HG02852 (cell line): Measurements from ENCODE around the gene ITGB1.
"Not testable (repeated sequence)": the region's sequence is repeated elsewhere in the genome, so short reads cannot be mapped to it uniquely, and the experiment has no call there.

Source experiments
- ATAC-seq: cut with Tn5 transposase; IDR thresholded peaks from one replicate; pipeline ENCODE4 v1.9.1; 2021; ENCODE audit warnings: mild to moderate bottlenecking, moderate library complexity; ENCODE audit not compliant: unreplicated experiment

The ITGB1 gene

DNA sequence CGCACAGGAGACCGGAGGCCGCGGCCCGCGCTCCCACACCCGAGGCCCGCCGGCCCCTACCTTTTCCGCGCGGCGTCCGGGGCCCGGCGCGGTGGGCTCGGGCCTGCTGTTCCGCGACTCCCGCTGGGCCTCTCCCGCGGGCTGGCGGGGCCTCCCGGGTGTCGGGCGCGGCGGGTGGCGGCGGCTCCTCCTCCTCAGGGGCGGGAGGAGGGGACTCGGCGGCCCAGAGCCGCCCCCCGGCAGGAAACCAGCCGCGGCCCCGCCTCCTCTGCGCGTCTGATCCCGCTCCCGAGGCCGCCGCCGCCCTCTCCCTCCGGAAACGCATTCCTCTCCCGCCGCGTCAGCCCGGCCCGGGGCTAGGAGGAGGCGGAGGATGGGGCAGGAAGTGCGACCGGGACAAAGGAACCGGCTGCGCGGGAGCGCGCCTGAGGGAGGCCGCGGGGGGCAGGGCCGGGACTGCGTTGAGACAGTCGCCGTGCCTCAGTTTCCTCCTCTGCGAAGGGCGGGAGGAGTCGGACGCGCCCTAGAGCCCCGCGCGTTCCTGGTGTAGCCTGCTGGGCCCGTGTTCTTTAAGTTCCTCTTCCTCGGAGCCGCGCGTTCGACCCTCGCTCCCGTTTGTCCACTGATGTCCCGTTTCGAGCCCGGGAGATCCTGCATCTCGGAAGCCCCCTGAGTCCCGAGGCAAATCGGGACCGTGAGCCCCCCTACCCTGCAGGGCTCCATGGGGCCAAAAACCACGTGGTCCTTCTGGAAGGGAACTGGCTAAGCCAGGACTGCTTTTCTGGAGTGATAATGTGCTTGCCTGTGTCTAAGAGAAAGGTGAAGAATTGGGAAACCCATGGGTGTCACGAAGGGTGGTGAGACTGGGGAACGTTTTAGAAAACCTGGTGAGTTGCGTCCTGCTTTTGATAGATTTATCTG lies at the start of gene ITGB1:
ITGB1 (minus strand) TSS at position 146 of the 921 bp plus-strand sequence. CDS start 22,672 bp downstream, outside the sequence.
- peak; percentile 77 for ATAC-seq

DNA sequence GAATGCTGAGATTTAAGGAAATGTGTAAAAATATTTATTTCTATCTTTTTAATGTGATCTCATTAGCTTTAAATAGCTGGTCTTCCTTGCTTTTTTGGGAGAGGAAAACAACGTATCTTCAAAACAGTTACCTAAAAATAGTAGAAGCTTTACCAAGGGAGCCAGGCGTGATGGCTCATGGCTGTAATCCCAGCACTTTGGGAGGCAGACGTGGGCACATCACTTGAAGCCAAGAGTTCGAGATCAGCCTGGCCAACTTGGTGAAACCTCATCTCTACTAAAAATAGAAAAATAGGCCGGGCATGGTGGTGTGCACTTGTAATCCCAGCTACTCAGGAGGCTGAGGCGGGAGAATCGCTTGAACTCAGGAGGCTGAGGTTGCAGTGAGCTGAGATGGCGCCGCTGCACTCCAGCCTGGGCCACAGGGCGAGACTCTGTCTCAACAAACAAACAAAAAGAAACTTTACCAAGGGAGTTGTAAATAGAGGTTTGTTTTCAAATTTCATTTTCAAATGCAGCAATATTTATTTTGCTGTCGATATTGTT lies 48.4 kb upstream of the ITGB1 start:
- ATAC-seq: no peak

DNA sequence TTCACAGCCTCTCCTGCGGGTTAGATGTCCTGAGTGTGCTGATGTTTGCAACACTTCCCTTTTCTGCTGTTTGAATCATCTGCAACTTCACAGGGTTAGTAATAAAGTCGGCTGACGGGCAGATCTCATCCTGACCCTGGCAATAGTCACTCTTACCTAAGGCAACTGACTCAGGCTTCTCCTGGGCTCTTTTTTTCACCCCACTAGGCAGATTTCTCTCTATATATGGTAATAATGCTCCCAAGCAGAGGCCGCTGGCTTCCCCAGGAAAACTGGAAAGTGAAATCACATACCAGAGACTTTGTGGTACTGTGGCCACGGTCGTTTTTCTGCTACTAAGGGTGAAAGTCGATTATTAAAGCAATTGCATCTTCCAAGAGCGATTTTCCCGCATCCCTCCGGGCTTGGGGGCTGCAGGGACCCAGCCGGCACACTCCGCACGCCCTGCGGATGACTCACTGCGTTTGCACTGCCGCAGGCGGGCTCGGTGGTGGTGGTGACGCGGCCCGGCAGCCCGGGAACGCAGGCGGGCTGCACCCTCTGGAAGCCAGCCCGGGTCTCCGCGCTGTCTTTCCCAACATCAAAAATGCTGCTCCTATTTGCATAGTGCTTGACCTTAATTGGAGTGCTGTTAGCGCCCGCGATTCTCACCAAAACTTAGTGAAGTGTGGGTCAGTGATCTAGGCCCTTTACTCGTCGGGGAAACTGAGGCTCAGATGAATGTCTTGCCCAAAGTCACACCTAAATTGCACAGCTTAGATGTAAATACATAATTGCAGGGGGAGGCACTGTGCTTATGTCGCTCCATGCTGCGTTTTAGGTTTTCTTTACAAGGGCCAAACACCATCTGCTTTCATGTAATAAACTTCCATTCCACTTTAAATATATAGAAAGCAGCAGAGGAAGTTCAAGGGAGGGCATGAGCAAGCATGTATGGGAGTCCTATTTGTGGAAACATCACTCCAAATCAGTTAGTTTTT lies 47.6 kb upstream of the ITGB1 start:
- ATAC-seq: peak; percentile 66

DNA sequence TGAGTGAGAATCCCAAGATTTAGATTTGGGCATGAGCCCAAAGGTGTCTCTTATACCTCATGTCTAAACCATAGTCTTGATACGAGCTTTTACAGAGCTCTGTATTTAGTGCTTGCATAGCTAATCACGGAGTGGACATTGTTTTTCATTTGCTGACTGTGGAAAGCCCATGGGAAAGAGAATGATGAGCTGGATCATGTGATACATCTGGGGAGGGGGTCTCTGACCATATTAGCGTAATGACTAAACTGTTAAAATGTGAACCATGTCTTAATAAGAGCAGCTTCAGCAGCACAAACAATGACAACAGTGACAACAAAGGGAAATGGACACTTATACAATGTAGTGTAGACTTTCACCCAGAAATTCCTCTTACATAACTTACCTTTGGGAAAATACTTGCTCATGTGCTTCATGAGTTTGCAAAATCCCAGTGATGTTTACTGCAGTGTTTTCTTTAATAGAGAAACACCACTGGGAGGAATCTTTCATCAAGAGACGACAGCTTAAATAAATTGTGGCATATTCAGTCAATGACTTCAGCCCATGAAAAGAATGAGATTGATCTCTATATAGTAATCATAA lies 44.0 kb upstream of the ITGB1 start:
- ATAC-seq: no peak

DNA sequence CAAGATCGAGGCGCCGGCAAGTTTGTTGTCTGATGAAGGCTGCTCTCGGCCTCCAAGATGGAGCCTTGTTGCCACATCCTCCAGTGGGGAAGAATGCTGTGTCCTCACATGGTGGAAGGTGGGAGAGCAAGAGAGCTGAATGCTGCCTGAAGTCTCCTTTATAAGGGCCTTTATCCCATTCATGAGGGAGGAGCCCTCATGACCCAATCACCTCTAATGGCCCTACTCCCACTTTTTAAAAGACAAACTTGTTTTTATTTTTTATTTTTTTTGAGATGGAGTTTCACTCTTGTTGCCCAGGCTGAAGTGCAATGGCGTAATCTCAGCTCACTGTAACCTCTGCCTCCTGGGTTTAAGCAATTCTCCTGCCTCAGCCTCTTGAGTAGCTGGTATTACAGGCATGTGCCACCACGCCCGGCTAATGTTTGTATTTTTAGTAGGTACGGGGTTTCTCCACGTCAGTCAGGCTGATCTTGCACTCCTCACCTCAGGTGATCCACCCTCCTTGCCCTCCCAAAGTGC lies 40.1 kb upstream of the ITGB1 start:
- ATAC-seq: not testable (repeated sequence)

DNA sequence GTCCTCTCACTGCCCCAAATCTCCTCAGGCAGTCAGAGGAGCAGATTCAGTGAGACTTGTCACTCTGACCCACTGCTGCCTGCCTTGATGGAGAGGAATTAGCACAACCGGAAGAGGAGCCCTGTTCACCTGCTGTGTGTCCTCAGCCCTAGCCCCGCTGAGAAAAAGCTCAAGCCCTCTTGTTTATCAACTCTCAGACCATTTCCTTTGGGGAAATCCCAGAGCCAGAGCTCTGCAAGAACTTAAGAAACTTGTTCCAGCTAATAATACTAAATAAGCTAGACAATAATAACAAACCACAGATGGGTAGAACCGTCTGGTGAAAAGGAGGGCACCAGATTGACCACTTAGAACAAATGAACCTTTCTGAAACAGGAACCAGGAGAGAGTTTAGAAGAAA lies 37.7 kb upstream of the ITGB1 start:
- peak; percentile 77 for ATAC-seq

DNA sequence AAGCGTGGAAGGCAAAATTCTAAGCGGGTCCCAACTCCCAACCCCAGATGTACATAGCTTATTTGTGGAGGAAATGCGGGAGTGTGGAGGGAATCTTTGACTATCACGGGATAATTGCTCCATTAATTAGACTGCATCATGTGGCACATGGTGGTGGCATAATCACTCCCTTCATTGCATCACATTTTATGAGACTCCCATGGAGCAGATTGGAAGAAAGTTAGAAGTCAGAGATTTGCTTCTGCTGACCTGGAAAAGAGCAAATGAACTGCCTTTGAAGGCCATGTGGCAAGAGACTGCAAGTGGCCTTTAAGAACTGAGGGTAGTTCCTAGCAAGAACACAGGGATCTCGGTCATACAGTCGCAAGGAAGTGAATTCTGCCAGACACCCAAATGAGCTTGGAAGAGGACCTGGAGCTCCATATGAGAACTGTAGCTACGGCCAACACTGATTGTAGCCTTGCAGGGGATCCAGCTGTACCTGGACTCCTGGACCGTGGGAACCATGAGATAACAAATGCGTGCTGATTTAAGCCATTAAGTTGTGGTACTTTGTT lies 37.1 kb upstream of the ITGB1 start:
- no peak for ATAC-seq

DNA sequence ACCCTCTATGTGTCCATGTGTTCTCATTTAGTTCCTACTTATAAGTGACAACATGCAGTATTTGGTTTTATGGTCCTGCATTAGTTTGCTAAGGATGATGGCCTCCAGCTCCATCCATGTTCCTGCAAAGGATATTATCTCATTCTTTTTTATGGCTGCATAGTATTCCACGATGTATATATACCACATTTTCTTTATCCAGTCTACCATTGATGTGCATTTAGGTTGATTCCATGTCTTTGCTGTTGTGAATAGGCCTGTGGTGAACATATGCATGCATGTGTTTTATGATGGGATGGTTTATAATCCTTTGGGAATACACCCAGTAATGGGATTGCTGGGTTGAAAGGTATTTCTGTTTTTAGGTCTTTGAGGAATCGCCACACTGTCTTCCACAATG lies 36.6 kb upstream of the ITGB1 start:
- ATAC-seq: not testable (repeated sequence)

DNA sequence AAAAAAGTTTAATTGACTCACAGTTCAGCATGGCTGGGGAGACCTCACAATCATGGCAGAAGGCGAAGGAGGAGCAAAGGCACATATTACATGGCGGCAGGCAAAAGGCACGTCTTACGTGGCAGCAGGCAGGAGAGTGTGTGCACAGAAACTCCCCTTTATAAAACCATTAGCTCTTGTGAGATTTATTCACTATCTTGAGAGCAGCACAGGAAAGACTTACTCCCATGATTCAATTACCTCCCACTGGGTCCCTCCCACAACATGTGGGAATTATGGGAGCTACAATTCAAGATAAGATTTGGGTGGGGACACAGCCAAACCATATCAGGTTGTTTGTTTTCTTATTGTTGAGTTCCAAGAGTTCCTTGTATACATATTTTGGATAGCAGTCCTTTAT lies 34.3 kb upstream of the ITGB1 start:
- ATAC-seq: not testable (repeated sequence)

DNA sequence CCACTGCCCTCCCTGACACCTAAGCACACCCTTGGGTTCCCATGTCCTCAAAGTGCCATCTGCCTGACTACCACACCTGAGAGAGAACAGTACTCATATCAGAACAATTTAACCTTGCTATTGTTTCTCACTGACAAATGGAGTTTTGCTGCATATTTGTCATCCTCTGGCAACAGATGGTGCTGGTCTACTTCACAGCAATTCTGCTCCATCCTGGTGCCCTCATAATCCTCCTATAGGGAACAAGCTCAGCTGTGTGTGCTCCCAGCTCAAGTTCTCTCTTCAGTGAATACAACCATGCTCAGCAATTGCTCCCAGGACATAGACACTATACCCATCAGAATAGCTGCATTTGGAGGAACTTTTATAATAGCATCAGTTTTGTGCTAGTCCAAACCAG lies 32.8 kb upstream of the ITGB1 start:
- ATAC-seq: no peak

DNA sequence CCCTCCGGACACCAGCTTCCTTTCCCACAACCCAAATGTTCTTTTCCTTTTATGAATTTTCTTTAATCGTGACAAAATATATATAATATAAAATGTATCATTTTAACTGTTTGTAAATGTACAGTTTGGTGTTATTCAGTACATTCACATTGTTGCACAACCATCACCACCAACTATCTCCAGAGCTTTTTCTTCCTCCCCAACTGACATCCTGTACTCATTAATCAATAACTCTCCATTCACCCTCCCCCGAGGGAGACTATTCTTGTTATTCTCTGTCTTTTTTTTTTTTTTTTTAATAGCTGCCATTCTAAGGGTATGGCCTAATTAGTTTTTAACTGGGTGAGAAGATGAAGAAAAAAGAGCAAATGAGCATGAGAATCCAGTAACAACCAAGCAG lies 30.6 kb upstream of the ITGB1 start:
- no peak for ATAC-seq

DNA sequence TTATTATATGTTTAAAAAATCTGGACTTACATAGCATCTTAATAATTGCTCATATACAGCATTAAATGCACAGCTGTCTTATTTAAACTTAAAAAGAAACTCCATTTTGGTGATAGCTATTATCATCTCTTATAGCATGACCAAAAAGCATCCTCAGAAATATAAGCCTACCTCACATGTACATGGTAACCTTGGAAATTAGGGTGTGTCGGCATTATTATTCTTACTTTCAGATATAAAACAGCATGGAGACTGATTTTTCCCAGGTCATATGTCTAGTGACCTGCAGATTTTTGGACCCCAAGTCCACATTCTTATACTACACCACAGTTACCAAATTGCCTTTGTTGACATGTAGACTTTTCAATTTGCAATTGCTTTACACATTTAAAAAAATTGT lies 29.1 kb upstream of the ITGB1 start:
- no peak for ATAC-seq

DNA sequence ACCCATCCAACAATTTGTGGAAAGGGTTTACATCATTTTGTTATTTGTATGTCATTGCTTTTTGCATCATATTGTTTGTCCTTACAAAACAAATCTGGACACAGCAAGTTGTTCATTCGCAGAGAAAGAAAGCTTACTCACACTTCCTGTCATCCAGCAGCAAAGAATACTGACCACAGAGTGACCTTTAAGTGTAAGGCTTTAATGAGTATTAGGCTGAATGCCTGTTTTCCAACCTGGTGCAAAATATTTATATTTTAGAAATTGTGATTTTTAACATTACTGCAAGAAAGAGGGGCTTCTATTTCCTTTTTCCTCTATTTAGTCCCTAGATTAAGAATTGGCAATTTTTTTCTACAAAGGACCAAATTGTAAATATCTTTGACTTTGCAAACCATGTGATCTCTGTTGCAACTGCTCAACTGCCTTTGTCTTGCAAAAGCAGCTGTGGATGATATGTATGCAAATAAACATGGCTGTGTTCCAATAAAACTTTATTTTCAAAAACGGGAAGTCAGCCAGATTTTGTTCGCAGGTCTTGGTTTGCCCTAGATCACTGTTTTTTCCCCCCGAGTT lies 27.8 kb upstream of the ITGB1 start:
- no peak for ATAC-seq

DNA sequence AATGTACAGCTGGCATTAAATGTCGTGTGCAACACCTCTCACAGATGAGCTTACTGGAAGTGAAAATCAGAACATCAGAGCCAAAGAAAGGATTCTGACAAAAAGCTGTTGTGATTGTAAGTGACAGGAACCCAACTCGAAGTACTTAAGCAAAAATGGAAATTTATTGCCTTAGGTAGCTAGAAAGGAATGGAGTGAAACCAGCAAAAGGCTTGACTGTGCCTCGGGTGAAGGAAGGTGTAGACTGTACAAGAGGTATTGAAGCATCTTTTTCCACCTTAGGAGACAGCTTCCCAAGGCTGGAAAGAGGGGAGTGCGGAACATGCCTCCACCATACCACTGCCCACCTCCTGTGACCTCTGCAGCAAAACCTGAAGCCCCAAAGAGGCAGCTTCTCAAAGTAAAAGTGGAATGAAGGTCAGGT lies 27.3 kb upstream of the ITGB1 start:
- ATAC-seq: no peak

DNA sequence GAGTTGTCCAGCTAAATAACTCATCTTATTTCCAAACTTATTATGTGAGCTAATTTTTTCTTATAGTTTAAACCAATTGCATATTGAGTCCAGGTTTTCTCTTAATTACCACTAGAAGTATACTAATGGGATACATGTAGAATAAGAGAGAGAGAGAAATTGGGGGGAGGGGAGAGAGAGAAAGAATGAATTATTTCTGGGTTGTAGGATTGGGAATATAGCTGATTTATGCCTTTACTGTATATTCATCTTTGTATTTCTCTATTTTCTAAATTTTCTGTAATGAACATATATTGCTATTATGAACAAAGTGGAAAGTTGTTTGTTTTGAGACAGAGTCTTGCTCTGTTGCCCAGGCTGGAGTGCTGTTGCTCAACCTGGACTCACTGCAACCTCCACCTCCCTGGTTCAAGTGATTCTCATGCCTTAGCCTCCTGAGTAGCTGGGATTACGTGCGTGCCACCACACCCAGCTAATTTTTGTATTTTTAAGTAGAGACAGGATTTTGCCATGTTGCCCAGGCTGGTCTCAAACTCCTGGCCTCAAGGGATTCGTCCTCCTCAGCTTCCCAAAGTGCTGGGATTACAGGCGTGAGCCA lies 26.1 kb upstream of the ITGB1 start:
- ATAC-seq: no peak

DNA sequence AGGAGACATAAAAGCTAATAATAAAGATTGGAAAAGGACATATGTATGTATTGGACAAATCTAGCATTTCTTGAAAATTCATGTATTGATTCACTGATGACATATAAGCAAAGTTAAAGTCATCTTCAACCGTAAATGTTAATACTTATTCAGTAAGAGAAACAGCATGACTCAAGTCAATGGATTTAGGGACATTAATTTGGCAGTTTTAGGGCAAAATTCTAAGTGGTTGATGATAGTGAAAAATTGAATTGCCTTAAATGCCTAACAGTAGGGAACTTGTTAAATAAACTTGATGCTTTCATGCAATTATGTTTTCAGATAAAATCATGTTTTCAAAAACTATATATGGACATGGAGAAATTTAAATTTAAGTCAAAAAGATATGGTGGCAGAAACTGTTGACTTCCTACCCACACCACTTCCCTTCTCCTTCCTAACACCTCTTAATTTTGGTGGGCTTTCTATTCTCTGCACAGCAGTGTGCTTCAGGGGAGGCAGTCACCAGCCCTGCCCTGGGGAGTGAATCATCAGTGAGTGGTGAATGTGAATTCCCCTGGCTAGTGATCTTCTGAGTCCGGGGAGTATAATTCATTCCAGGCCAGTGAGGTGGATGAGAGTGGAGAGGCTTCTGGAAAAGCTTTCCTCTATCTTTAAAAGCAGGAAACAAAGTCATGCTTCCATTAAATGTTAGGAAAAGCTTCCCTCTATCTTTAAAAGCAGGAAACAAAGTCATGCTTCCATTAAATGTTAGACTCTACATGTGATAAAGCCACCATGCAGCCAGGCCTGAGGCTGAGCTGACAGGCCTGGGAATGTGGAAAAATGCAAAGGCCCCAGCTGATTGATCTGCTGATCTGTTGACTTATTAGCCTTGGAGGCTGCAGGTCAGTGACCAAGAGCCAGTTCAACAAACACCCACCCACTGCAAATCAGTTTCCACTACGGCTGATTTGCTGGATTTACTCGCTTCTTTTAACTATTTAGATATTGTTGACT lies 25.2 kb upstream of the ITGB1 start:
- ATAC-seq: no peak

DNA sequence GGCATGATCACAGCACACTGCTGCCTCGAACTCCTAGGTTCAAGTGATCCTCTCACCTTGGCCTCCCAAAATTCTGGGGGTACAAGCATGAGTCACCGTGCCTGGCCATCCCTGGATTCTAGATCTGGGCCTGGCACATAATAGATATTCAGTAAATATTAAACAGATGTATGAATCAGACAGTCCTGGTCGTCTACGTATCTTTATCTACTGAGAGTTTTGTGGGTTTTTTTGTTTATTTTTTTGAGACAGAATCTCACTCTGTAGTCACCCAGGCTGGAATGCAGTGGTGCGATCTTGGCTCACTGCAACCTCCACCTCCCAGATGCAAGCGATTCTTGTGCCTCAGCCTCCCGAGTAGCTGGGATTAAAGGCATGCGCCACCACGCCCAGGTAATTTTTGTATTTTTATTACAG lies 24.3 kb upstream of the ITGB1 start:
- ATAC-seq: no peak

DNA sequence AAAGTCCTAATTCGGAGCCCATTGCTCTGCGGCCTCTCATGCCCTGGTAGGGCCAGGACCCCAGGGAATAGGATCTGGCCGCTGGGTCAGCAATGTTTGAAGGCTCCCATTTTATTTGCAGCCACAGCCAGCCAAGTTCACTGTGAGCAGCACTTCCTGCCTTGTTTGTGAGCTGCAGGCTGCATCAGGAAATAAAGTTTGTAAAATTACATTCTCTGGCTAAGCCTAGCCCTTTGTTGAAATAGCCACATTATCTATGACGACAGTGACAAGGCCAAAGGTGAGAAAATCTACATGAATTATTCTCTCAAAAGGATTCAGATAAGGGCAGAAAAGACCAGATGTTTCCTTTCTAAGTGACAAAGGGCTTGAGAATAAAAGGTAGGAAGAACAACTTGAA lies 23.7 kb upstream of the ITGB1 start:
- ATAC-seq: no peak
